GM23248 (cell line): ENCODE data around the gene ATP12A. TPM values are rescaled to one million over a fixed set of nuclear protein-coding genes. Genes with fewer than 3 reads are reported as not detected.
A peak's percentile ranks its signal among the peaks of the same experiment; 100 is the strongest.

Experiments used
- DNase-seq: peaks from one replicate; pipeline ENCODE4 v3.0.0-alpha.2; 2015
- H2AFZ ChIP-seq: fragments of 200-600 bp; sonication (generic); 2 replicates; pipeline ENCODE4 v1.6.1; 2016; ENCODE audit warnings: antibody characterized with exemption
- H3F3A ChIP-seq: fragments of 200-600 bp; sonication (generic); 2 replicates; pipeline ENCODE4 v1.6.1; 2016; ENCODE audit warnings: mild to moderate bottlenecking, antibody characterized with exemption, mixed run types; ENCODE audit not compliant: insufficient read depth
- H3K27ac ChIP-seq: fragments of 200-600 bp; sonication (generic); 2 replicates; pipeline ENCODE4 v1.5.1; 2016; ENCODE audit warnings: mild to moderate bottlenecking
- H3K27me3 ChIP-seq: fragments of 200-600 bp; sonication (generic); replicated peaks from 2 replicates; pipeline ENCODE4 v1.6.1; 2016; ENCODE audit warnings: mild to moderate bottlenecking; ENCODE audit not compliant: insufficient read depth
- H3K36me3 ChIP-seq: fragments of 200-600 bp; sonication (generic); 2 replicates; pipeline ENCODE4 v1.6.1; 2016; ENCODE audit warnings: low read depth, mild to moderate bottlenecking
- H3K4me1 ChIP-seq: fragments of 200-600 bp; sonication (generic); 2 replicates; pipeline ENCODE4 v1.6.1; 2016; ENCODE audit warnings: mild to moderate bottlenecking; ENCODE audit not compliant: insufficient read depth
- H3K4me2 ChIP-seq: fragments of 200-600 bp; sonication (generic); one replicate; pipeline ENCODE4 v1.6.1; 2016; ENCODE audit warnings: mild to moderate bottlenecking; ENCODE audit not compliant: unreplicated experiment
- H3K4me3 ChIP-seq: fragments of 200-600 bp; sonication (generic); 2 replicates; pipeline ENCODE4 v1.5.1; 2016; ENCODE audit warnings: mild to moderate bottlenecking
- H3K79me2 ChIP-seq: fragments of 200-600 bp; sonication (generic); 2 replicates; pipeline ENCODE4 v1.6.1; 2016; ENCODE audit warnings: mild to moderate bottlenecking; ENCODE audit not compliant: insufficient read depth
- H3K9ac ChIP-seq: fragments of 200-600 bp; sonication (generic); 2 replicates; pipeline ENCODE4 v1.6.1; 2016; ENCODE audit warnings: mild to moderate bottlenecking
- H3K9me2 ChIP-seq: fragments of 200-600 bp; sonication (generic); 2 replicates; pipeline ENCODE4 v1.6.1; 2016; ENCODE audit warnings: mixed run types, mild to moderate bottlenecking, moderate library complexity; ENCODE audit not compliant: insufficient read depth
- H3K9me3 ChIP-seq: fragments of 200-600 bp; sonication (generic); one replicate; pipeline ENCODE4 v1.6.1; 2017; ENCODE audit warnings: low read depth
- H4K20me1 ChIP-seq: fragments of 200-600 bp; sonication (generic); 2 replicates; pipeline ENCODE4 v1.6.0; 2016; ENCODE audit not compliant: insufficient read depth
- EZH2 ChIP-seq: fragments of 200-600 bp; sonication (generic); IDR thresholded peaks from 2 replicates; pipeline ENCODE4 v1.6.1; 2018; ENCODE audit warnings: antibody characterized with exemption, mild to moderate bottlenecking; ENCODE audit not compliant: insufficient read depth, poor library complexity, severe bottlenecking
- EZH2phosphoT487 ChIP-seq: fragments of 200-600 bp; sonication (generic); IDR thresholded peaks from 2 replicates; pipeline ENCODE4 v1.6.1; 2018; ENCODE audit warnings: antibody characterized with exemption, moderate library complexity, mild to moderate bottlenecking, low read depth; ENCODE audit not compliant: insufficient read depth
- WGBS, 2 experiments: methylation state at CpG; one replicate each; pipeline ENCODE4 v1.1.6; 2015 to 2017; ENCODE audit warnings: low lambda C conversion rate in 2 of 2, low coverage in 1 of 2; ENCODE audit errors: missing lambda C conversion rate in 2 of 2; 5-methylcytosine and 5-hydroxymethylcytosine counted together
- in situ Hi-C: fragments of 300-500 bp; cut with MboI; formaldehyde crosslinking; loops from 2 replicates; pipeline ENCODE4 v1.15.0; 2020
- polyA plus RNA-seq: library from polyadenylated mRNA; unstranded; fragments of >200 nt; fragmentation: Nextera tagmentation; extraction: Ambion mirVana; gene quantifications from 2 replicates; pipeline ENCODE4 v1.2.1, GENCODE V29; 2016
- total RNA-seq: library from RNA; depleted of rRNA; stranded (reverse); fragments of >200 nt; shearing (Covaris generic); gene quantifications from 2 replicates; pipeline ENCODE4 v1.2.3, GENCODE V29; 2014

ATP12A gene
- total and polyA plus RNA-seq, 2 experiments from 2014 or later: not detected

DNA sequence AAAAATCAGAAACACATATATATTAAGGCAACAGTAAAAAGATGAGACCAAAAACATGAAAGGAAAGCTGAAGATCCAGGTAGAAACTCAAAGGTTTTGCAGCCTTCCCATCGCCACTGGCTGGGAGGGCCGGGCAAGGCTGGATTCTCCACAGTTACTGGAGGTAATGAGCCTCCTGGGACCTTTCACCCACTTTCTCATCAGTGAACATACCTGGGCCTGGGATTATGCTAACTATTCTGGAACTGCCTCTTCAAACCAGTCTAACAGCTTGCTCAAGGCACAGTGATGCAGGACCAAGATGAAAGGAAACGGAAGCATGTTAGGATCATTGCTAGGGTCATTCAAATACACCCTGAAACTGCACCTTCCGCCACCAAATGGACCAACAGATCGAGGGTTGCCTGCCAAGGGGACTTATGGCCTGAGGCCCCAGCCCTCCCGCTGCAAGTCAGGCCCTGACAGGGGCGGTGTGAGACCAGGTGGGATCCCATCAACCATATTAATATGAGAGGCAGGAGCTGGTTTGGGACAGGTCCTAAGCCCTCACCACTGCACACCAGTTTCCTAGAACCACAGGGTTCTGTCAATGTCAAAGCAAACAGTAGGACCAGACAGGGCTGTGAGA is 28.4 kb upstream of the ATP12A start:
- H3K27me3 ChIP-seq: no peaks in the 10 kb centered on the region
- no peak overlapping the region for H3K4me3 ChIP-seq
- no peaks in the 10 kb centered on the region for H4K20me1 ChIP-seq
- no peaks in the 10 kb centered on the region for H3K9me2 ChIP-seq
- TF ChIP-seq EZH2phosphoT487 (no peak), EZH2 (no peak)
- H3K4me2 ChIP-seq: no peak overlapping the region
- no peak overlapping the region for H2AFZ ChIP-seq
- in situ Hi-C loops: no loop called here
- H3K36me3 ChIP-seq: no peaks in the 10 kb centered on the region
- no peaks in the 10 kb centered on the region for H3K9me3 ChIP-seq
- H3K27ac ChIP-seq: no peak overlapping the region
- DNase-seq: no peak
- no peaks in the 10 kb centered on the region for H3K79me2 ChIP-seq
- H3K4me1 ChIP-seq: peaks cover 26% of the 10 kb centered on the region
- H3F3A ChIP-seq: no peaks in the 10 kb centered on the region
- 80 to 86% methylated on average over 7 of the region's 7 CpGs for WGBS, 2 experiments
- no peak overlapping the region for H3K9ac ChIP-seq

DNA sequence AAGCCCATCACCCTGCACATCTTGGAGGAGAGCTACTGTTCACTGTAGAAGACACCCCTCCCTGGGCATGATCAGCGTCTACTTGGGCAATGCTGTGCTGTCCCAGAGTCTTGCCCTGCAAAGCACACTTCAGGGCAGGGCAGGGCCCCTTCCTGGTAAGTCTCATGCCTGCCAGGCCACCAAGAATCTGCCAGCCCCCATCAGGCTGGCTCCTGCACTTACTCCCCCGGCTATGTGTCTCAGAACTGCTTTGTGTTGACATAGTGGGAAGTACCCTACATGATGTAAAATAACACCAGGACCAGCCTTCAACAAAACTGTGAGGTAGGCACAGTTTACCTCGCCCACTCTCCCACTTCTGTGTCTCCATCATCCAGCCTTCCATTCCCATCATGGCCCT is 27.8 kb upstream of the ATP12A start:
- no peak for DNase-seq
- H3F3A ChIP-seq: no peaks in the 10 kb centered on the region
- peaks cover 26% of the 10 kb centered on the region for H3K4me1 ChIP-seq
- no peaks in the 10 kb centered on the region for H3K27me3 ChIP-seq
- no peak overlapping the region for H2AFZ ChIP-seq
- H3K9me2 ChIP-seq: no peaks in the 10 kb centered on the region
- no peak overlapping the region for H3K9ac ChIP-seq
- H3K9me3 ChIP-seq: no peaks in the 10 kb centered on the region
- in situ Hi-C loops: no loop called here
- TF ChIP-seq EZH2phosphoT487 (no peak), EZH2 (no peak)
- H3K4me2 ChIP-seq: no peak overlapping the region
- no peak overlapping the region for H3K4me3 ChIP-seq
- no peaks in the 10 kb centered on the region for H3K36me3 ChIP-seq
- H3K27ac ChIP-seq: no peak overlapping the region
- WGBS, 2 experiments: 76 to 84% methylated on average over 3 of the region's 3 CpGs
- no peaks in the 10 kb centered on the region for H3K79me2 ChIP-seq
- H4K20me1 ChIP-seq: no peaks in the 10 kb centered on the region

DNA sequence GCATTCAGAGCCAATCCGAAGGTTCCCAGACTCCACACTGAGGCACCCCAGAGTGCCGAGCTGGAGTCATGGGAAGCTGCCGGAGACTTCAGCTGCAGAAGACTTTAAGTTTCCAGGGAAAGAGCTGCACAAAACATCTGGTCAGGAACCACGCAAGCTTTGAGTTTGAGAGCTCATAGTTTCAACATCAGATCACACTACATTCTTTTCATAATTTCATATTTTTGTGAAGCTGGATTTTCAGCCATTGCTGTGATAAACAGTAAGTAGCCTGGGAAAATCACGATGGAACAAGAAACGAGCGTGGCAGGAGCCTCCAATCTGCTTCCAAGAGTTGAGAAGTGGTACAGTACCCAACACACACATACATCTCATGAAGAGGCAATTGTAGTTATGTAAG is 25.5 kb upstream of the ATP12A start:
- no peak for TF ChIP-seq EZH2phosphoT487
- no peak for TF ChIP-seq EZH2
- 9 to 11% methylated on average over 7 of the region's 7 CpGs for whole genome bisulfite sequencing, 2 experiments
- Histone ChIP-seq H4K20me1 (no peaks in the 10 kb centered on the region), H3K9me3 (no peaks in the 10 kb centered on the region), H3K4me3 (0 out of 2 replicates have a peak overlapping the region, but pooled peaks have one; percentile 7), H3K4me2 (peak overlapping the region; percentile 53), H3K79me2 (no peaks in the 10 kb centered on the region), H3K27me3 (no peaks in the 10 kb centered on the region), H3K9ac (no peak overlapping the region), H3K27ac (peak overlapping the region; percentile 27), H3K9me2 (no peaks in the 10 kb centered on the region), H2AFZ (peak overlapping the region; percentile 40), H3F3A (no peaks in the 10 kb centered on the region), H3K4me1 (peaks cover 20% of the 10 kb centered on the region), H3K36me3 (no peaks in the 10 kb centered on the region)
- in situ Hi-C loops: no loop called here
- peak; percentile 60 for DNase-seq

DNA sequence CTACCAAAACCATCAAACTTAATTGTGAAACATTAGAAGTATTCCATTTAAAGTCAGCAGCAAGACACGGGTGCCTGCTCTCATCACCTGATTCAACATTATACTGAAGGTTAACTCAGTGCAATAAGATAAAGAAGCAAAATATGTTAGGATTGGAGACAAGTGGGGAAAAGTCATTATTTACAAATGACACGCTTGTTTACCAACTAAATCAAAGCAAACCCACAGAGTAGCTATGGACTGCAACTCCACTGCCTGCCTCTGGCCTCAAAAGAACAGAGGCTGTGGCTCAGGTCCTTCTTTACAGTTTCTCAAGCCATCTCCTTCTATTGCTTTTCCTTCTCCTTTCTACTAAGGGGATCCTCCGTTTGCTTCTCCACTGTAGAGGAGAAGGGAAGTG is 21.0 kb upstream of the ATP12A start:
- H3K9ac ChIP-seq: no peak overlapping the region
- no peak overlapping the region for H3K4me3 ChIP-seq
- H3F3A ChIP-seq: 0 out of 2 replicates have a peak, but pooled peaks cover 4% of the 10 kb centered on the region
- H3K9me2 ChIP-seq: no peaks in the 10 kb centered on the region
- 69 to 72% methylated on average over 3 of the region's 3 CpGs for WGBS, 2 experiments
- no peak overlapping the region for H3K27ac ChIP-seq
- no peaks in the 10 kb centered on the region for H3K36me3 ChIP-seq
- no peaks in the 10 kb centered on the region for H3K27me3 ChIP-seq
- TF ChIP-seq EZH2 (no peak), EZH2phosphoT487 (no peak)
- in situ Hi-C loops: no loop called here
- no peak for DNase-seq
- H3K4me1 ChIP-seq: peaks cover 19% of the 10 kb centered on the region
- H3K9me3 ChIP-seq: no peaks in the 10 kb centered on the region
- no peak overlapping the region for H3K4me2 ChIP-seq
- H2AFZ ChIP-seq: no peak overlapping the region
- no peaks in the 10 kb centered on the region for H4K20me1 ChIP-seq
- no peaks in the 10 kb centered on the region for H3K79me2 ChIP-seq
